Mucosa of descending colon (tissue), 3 donors: ENCODE measurements around the gene PNMA1. TPM values are rescaled to one million over a fixed set of nuclear protein-coding genes. Genes with fewer than 3 reads are reported as not detected.

ENCODE experiments used
- ATAC-seq: fragments of 200-7000 bp; cut with Tn5 transposase; one replicate; pipeline ENCODE4 v1.9.1; 2020; ENCODE audit warnings: mild to moderate bottlenecking, moderate library complexity
- DNase-seq, 3 donors: peaks; one replicate each; pipeline ENCODE4 v3.0.0-alpha.2; 2020
- H3K36me3 ChIP-seq: fragments of 200-600 bp; one replicate; pipeline ENCODE4 v1.8.0; 2021; ENCODE audit warnings: low read depth, mild to moderate bottlenecking
- H3K4me1 ChIP-seq: fragments of 200-600 bp; one replicate; pipeline ENCODE4 v1.8.0; 2021; ENCODE audit warnings: low read depth, mild to moderate bottlenecking
- H3K4me3 ChIP-seq: fragments of 200-600 bp; one replicate; pipeline ENCODE4 v1.8.0; 2021; ENCODE audit warnings: mild to moderate bottlenecking
- H3K9me3 ChIP-seq: fragments of 200-600 bp; one replicate; pipeline ENCODE4 v1.8.0; 2021; ENCODE audit warnings: mild to moderate bottlenecking
- CTCF ChIP-seq: fragments of 200-600 bp; IDR thresholded peaks from one replicate; pipeline ENCODE4 v1.8.0; 2022; ENCODE audit warnings: antibody characterized with exemption, mild to moderate bottlenecking
- intact Hi-C, 2 donors: fragments of 100-400 bp; cut with DNase I in 1 of 2; cut with micrococcal nuclease in 1 of 2; formaldehyde crosslinking; loops; one replicate each; pipeline versions ENCODE4 v1.11.0 to v1.11.1; 2022; cut with DNase I, micrococcal nuclease
- total RNA-seq, 3 donors: library from RNA; stranded (reverse); fragmentation: NEBNext Ultra II Directional in 2 of 3; extraction: Animal tissue kit (Norgen Biotek cat#: 25700) in 2 of 3; gene quantifications; one replicate each; pipeline versions ENCODE4 v1.2.1 to v1.2.4, GENCODE V29; 2021 to 2023
- donor health status: DM: no; HTN: no; CAD: no; lungs with moderate emphysema.
- donor health status: DM: no; HTN: no; CAD: no.
- donor health status: DM: no; HTN: yes; CAD: no.

Gene PNMA1
- total RNA-seq, 3 donors from 2014 or later, result 11.7 to 70.7 (median 15.5) TPM

GRCh38 chr14:73723797-73724661 lies 9.8 kb upstream of the PNMA1 start:
- no peak overlapping the region for H3K4me3 ChIP-seq
- no peak for TF ChIP-seq CTCF
- peak; percentile 11 for ATAC-seq
- peaks cover 22% of the 10 kb centered on the region for H3K36me3 ChIP-seq
- peak in 2 of 3 donors; percentile 53 to 73 for DNase-seq
- intact Hi-C loops, result no loop called here
- H3K4me1 ChIP-seq, result peaks cover 9% of the 10 kb centered on the region
- no peaks in the 10 kb centered on the region for H3K9me3 ChIP-seq

- Histone ChIP-seq H3K36me3 (peaks cover 22% of the 10 kb centered on the region), H3K4me3 (no peak overlapping the region), H3K4me1 (peaks cover 3% of the 10 kb centered on the region), H3K9me3 (no peaks in the 10 kb centered on the region)
- intact Hi-C loops, result no loop called here
- no peak for TF ChIP-seq CTCF
- DNase-seq (no peak), ATAC-seq (no peak)
Observed at GRCh38 chr14:73723406-73723796, 9.2 kb upstream of the PNMA1 start.

GRCh38 chr14:73722581-73722980 lies 8.4 kb upstream of the PNMA1 start:
- intact Hi-C loops, result no loop called here
- DNase-seq, result no peak

GRCh38 chr14:73721101-73721821 lies 7.1 kb upstream of the PNMA1 start:
- H3K4me1 ChIP-seq, result no peaks in the 10 kb centered on the region
- intact Hi-C loops, result no loop called here

More at GRCh38 chr14:73722581-73722980, 8.4 kb upstream of the PNMA1 start:
- no peak overlapping the region for H3K4me3 ChIP-seq
- no peak for TF ChIP-seq CTCF
- H3K4me1 ChIP-seq, result no peaks in the 10 kb centered on the region
- peaks cover 22% of the 10 kb centered on the region for H3K36me3 ChIP-seq
- ATAC-seq, result no peak
- no peaks in the 10 kb centered on the region for H3K9me3 ChIP-seq

GRCh38 chr14:73720636-73721035 lies 6.5 kb upstream of the PNMA1 start:
- intact Hi-C loops, result no loop called here
- Histone ChIP-seq H3K4me1 (no peaks in the 10 kb centered on the region), H3K36me3 (peaks cover 11% of the 10 kb centered on the region), H3K4me3 (no peak overlapping the region), H3K9me3 (no peaks in the 10 kb centered on the region)
- TF ChIP-seq CTCF, result no peak
- ATAC-seq (no peak), DNase-seq (no peak)

More at GRCh38 chr14:73721101-73721821, 7.1 kb upstream of the PNMA1 start:
- DNase-seq (peak in 1 of 3 donors; percentile 48), ATAC-seq (no peak)
- TF ChIP-seq CTCF, result no peak
- Histone ChIP-seq H3K9me3 (no peaks in the 10 kb centered on the region), H3K36me3 (peaks cover 17% of the 10 kb centered on the region), H3K4me3 (no peak overlapping the region)
